M059J (cell line): ENCODE data around the gene PARD3. TPM values are rescaled to one million over a fixed set of nuclear protein-coding genes. Genes with fewer than 3 reads are reported as not detected.

Experiments
- DNase-seq: peaks from one replicate; pipeline ENCODE4 v3.0.0-alpha.2; 2012; ENCODE audit warnings: low read depth
- total RNA-seq: library from RNA; depleted of rRNA; stranded (reverse); fragments of >200 nt; shearing (Covaris generic); gene quantifications from 2 replicates; pipeline ENCODE4 v1.2.3, GENCODE V29; 2014

Gene PARD3
- total RNA-seq, 1 experiment from 2014 or later: 17.0 TPM

GRCh38 chr10:34219753-34220548 is 595.1 kb downstream of the PARD3 start:
- peak; percentile 3 for DNase-seq

GRCh38 chr10:34217524-34217923 is 597.6 kb downstream of the PARD3 start:
- DNase-seq: no peak

GRCh38 chr10:34216348-34216945 is 598.6 kb downstream of the PARD3 start:
- DNase-seq: no peak

- DNase-seq: no peak
Measured at GRCh38 chr10:34213805-34214197, 601.3 kb downstream of the PARD3 start.

GRCh38 chr10:34213193-34213804 is 601.8 kb downstream of the PARD3 start:
- no peak for DNase-seq

- DNase-seq: no peak
Measured at GRCh38 chr10:34207343-34207742, 607.8 kb downstream of the PARD3 start.

GRCh38 chr10:34206935-34207268 is 608.2 kb downstream of the PARD3 start:
- DNase-seq: no peak

- DNase-seq: no peak
Measured at GRCh38 chr10:34206078-34206934, 608.8 kb downstream of the PARD3 start.

- DNase-seq: no peak
Measured at GRCh38 chr10:34205452-34205851, 609.6 kb downstream of the PARD3 start.

GRCh38 chr10:34203966-34204630 is 611.0 kb downstream of the PARD3 start:
- DNase-seq: no peak

GRCh38 chr10:34200355-34200901 is 614.7 kb downstream of the PARD3 start:
- DNase-seq: no peak

- no peak for DNase-seq
Measured at GRCh38 chr10:34198953-34199352, 616.1 kb downstream of the PARD3 start.

GRCh38 chr10:34196058-34196433 is 619.0 kb downstream of the PARD3 start:
- no peak for DNase-seq

GRCh38 chr10:34195364-34196057 is 619.6 kb downstream of the PARD3 start:
- DNase-seq: no peak

GRCh38 chr10:34193931-34194626 is 621.0 kb downstream of the PARD3 start:
- DNase-seq: peak; percentile 10

GRCh38 chr10:34192646-34193045 is 622.5 kb downstream of the PARD3 start:
- DNase-seq: no peak

- DNase-seq: no peak
Measured at GRCh38 chr10:34191406-34191805, 623.7 kb downstream of the PARD3 start.

GRCh38 chr10:34190580-34190979 is 624.5 kb downstream of the PARD3 start:
- no peak for DNase-seq

- DNase-seq: no peak
Measured at GRCh38 chr10:34189830-34190229, 625.3 kb downstream of the PARD3 start.

- DNase-seq: no peak
Measured at GRCh38 chr10:34188221-34188620, 626.9 kb downstream of the PARD3 start.
